IMR-90 (cell line): ENCODE results near the gene PPOX. TPM values are rescaled to one million over a fixed set of nuclear protein-coding genes. Genes with fewer than 3 reads are reported as not detected.

ENCODE experiments used
- ATAC-seq: fragments of 200-7000 bp; cut with Tn5 transposase; 2 replicates; pipeline ENCODE4 v1.9.1; 2020; ENCODE audit warnings: low read depth, mild to moderate bottlenecking, moderate library complexity
- BruUV-seq: library from RNA; stranded (reverse); fragments of 400-500 nt; replicated peaks from 2 replicates; lab custom pipeline; 2021; lab: Mats Ljungman, UMichigan
- CTCF ChIA-PET: fragments of 300-600 bp; formaldehyde crosslinking; extraction: SDS; loops from one replicate; lab custom pipeline; 2021; ENCODE audit warnings: antibody characterized with exemption; lab: Yijun Ruan, JAX
- POLR2A ChIA-PET: fragments of 300-600 bp; sonication (Branson Sonifier 250); formaldehyde crosslinking; loops from one replicate; lab custom pipeline; 2022; ENCODE audit warnings: antibody characterized with exemption; ENCODE audit not compliant: unreplicated experiment; lab: Charles Lee
- DNase-seq: peaks from one replicate; pipeline ENCODE4 v3.0.0; 2013
- H2AFZ ChIP-seq: replicated peaks from 2 replicates; pipeline ENCODE3; 2013; ENCODE audit warnings: low read length, mild to moderate bottlenecking; ENCODE audit not compliant: poor library complexity
- H2AK5ac ChIP-seq: 2 replicates; pipeline ENCODE4 v1.6.1; 2013; ENCODE audit warnings: low read depth, low read length, inconsistent platforms
- H2AK9ac ChIP-seq: replicated peaks from 2 replicates; pipeline ENCODE3; 2013; ENCODE audit warnings: mild to moderate bottlenecking, low read depth, low read length, moderate library complexity; ENCODE audit not compliant: poor library complexity
- H2BK120ac ChIP-seq: 2 replicates; pipeline ENCODE4 v1.6.1; 2013; ENCODE audit warnings: low read depth, low read length, inconsistent platforms
- H2BK15ac ChIP-seq: 3 replicates; pipeline ENCODE4 v1.6.1; 2013; ENCODE audit warnings: low read depth, low read length, inconsistent platforms
- H2BK20ac ChIP-seq: 2 replicates; pipeline ENCODE4 v1.6.1; 2013; ENCODE audit warnings: low read depth, mild to moderate bottlenecking, inconsistent platforms, low read length, moderate library complexity
- H2BK5ac ChIP-seq: 2 replicates; pipeline ENCODE4 v1.6.1; 2013; ENCODE audit warnings: mild to moderate bottlenecking, low read depth, low read length, inconsistent platforms; ENCODE audit not compliant: poor library complexity, severe bottlenecking
- H3K14ac ChIP-seq: replicated peaks from 2 replicates; pipeline ENCODE4 v1.6.1; 2013; ENCODE audit warnings: low read depth, low read length, inconsistent platforms
- H3K18ac ChIP-seq: 2 replicates; pipeline ENCODE4 v1.6.1; 2013; ENCODE audit warnings: low read depth, low read length, control low read depth
- H3K23ac ChIP-seq: 2 replicates; pipeline ENCODE4 v1.6.1; 2013; ENCODE audit warnings: low read depth, low read length, inconsistent platforms
- H3K27ac ChIP-seq: 2 replicates; pipeline ENCODE4 v1.5.1; 2013; ENCODE audit warnings: mild to moderate bottlenecking, control low read depth, low read length; ENCODE audit not compliant: insufficient read depth
- H3K27me3 ChIP-seq: 2 replicates; pipeline ENCODE4 v1.6.1; 2013; ENCODE audit warnings: low read length; ENCODE audit not compliant: control insufficient read depth, insufficient read depth
- H3K36me3 ChIP-seq: 2 replicates; pipeline ENCODE4 v1.6.1; 2013; ENCODE audit warnings: low read length, mixed read lengths; ENCODE audit not compliant: control insufficient read depth, insufficient read depth
- H3K4ac ChIP-seq: 2 replicates; pipeline ENCODE4 v1.6.1; 2013; ENCODE audit warnings: low read depth, low read length, inconsistent platforms
- H3K4me1 ChIP-seq: 2 replicates; pipeline ENCODE4 v1.6.1; 2013; ENCODE audit warnings: low read length, mixed read lengths; ENCODE audit not compliant: control insufficient read depth, insufficient read depth
- H3K4me2 ChIP-seq: 2 replicates; pipeline ENCODE4 v1.6.1; 2013; ENCODE audit warnings: low read depth, mild to moderate bottlenecking, control low read depth, low read length, moderate library complexity
- H3K4me3 ChIP-seq: 2 replicates; pipeline ENCODE4 v1.5.1; 2013; ENCODE audit warnings: low read depth, mild to moderate bottlenecking, control low read depth, low read length, moderate library complexity; ENCODE audit not compliant: insufficient read depth
- H3K56ac ChIP-seq: 2 replicates; pipeline ENCODE4 v1.6.1; 2013; ENCODE audit warnings: low read length, inconsistent platforms; ENCODE audit not compliant: insufficient read depth; ENCODE audit errors: extremely low read depth
- H3K79me1 ChIP-seq, 2 experiments: 2 replicates each; pipeline ENCODE4 v1.6.1; 2013; ENCODE audit warnings: low read length in 2 of 2, inconsistent platforms in 1 of 2, low read depth in 1 of 2
- H3K9ac ChIP-seq: 2 replicates; pipeline ENCODE4 v1.6.1; 2013; ENCODE audit warnings: low read depth, low read length, control low read depth
- H3K9me1 ChIP-seq: 2 replicates; pipeline ENCODE4 v1.6.1; 2013; ENCODE audit warnings: low read length, inconsistent platforms; ENCODE audit not compliant: insufficient read depth
- H3K9me3 ChIP-seq: 2 replicates; pipeline ENCODE4 v1.6.1; 2013; ENCODE audit warnings: low read length; ENCODE audit not compliant: control insufficient read depth, insufficient read depth
- H4K20me1 ChIP-seq: 2 replicates; pipeline ENCODE4 v1.6.1; 2013; ENCODE audit warnings: low read length, inconsistent platforms; ENCODE audit not compliant: insufficient read depth
- H4K5ac ChIP-seq: 2 replicates; pipeline ENCODE4 v1.6.1; 2013; ENCODE audit warnings: mild to moderate bottlenecking, low read depth, low read length, control low read depth
- H4K8ac ChIP-seq, 2 experiments: 2 replicates each; pipeline ENCODE4 v1.6.1; 2013; ENCODE audit warnings: low read depth in 2 of 2, low read length in 2 of 2, control low read depth in 1 of 2, inconsistent platforms in 1 of 2
- H4K91ac ChIP-seq: 2 replicates; pipeline ENCODE4 v1.6.1; 2013; ENCODE audit warnings: low read depth, low read length, inconsistent platforms; ENCODE audit not compliant: insufficient read depth
- BHLHE40 ChIP-seq: fragments of 150-350 bp; IDR thresholded peaks from 2 replicates; pipeline ENCODE4 v1.6.1; 2016; ENCODE audit warnings: mild to moderate bottlenecking, low read depth, low read length
- CEBPB ChIP-seq: IDR thresholded peaks from 2 replicates; pipeline ENCODE4 v1.6.1; 2012; ENCODE audit warnings: low read depth, low read length, improper control_type of control experiment
- CHD1 ChIP-seq: IDR thresholded peaks from 2 replicates; pipeline ENCODE4 v1.6.1; 2012; ENCODE audit warnings: low read depth, low read length, improper control_type of control experiment
- CTCF ChIP-seq: conservative IDR thresholded peaks from 2 replicates; pipeline ENCODE4 v1.5.1; 2012; ENCODE audit warnings: mild to moderate bottlenecking, low read depth, low read length, improper control_type of control experiment
- ELK1 ChIP-seq: fragments of 150-350 bp; IDR thresholded peaks from 2 replicates; pipeline ENCODE4 v1.6.1; 2016; ENCODE audit warnings: low read depth, mild to moderate bottlenecking, low read length, moderate library complexity, borderline replicate concordance
- FOS ChIP-seq: fragments of 150-350 bp; IDR thresholded peaks from 2 replicates; pipeline ENCODE4 v1.6.1; 2016; ENCODE audit warnings: low read depth, low read length
- MAFK ChIP-seq: IDR thresholded peaks from 2 replicates; pipeline ENCODE4 v1.6.1; 2012; ENCODE audit warnings: low read depth, low read length, improper control_type of control experiment
- MAZ ChIP-seq: IDR thresholded peaks from 2 replicates; pipeline ENCODE4 v1.6.1; 2012; ENCODE audit warnings: low read depth, mild to moderate bottlenecking, low read length, improper control_type of control experiment, moderate library complexity, borderline replicate concordance
- MXI1 ChIP-seq: IDR thresholded peaks from 2 replicates; pipeline ENCODE4 v1.6.1; 2012; ENCODE audit warnings: low read depth, mild to moderate bottlenecking, low read length, moderate library complexity, borderline replicate concordance
- NFE2L2 ChIP-seq: fragments of 150-350 bp; IDR thresholded peaks from 2 replicates; pipeline ENCODE4 v1.6.1; 2016; ENCODE audit warnings: low read depth, mild to moderate bottlenecking, low read length
- POLR2A ChIP-seq: IDR thresholded peaks from 2 replicates; pipeline ENCODE4 v1.6.1; 2012; ENCODE audit warnings: mild to moderate bottlenecking, low read depth, low read length
- RAD21 ChIP-seq: IDR thresholded peaks from 2 replicates; pipeline ENCODE4 v1.6.1; 2012; ENCODE audit warnings: low read length, improper control_type of control experiment
- RCOR1 ChIP-seq: IDR thresholded peaks from 2 replicates; pipeline ENCODE4 v1.6.1; 2012; ENCODE audit warnings: mild to moderate bottlenecking, low read length, improper control_type of control experiment; ENCODE audit not compliant: insufficient replicate concordance
- RFX5 ChIP-seq: IDR thresholded peaks from 2 replicates; pipeline ENCODE4 v1.8.0; 2012; ENCODE audit warnings: low read depth, mild to moderate bottlenecking, low read length, moderate library complexity
- SMC3 ChIP-seq: fragments of 150-350 bp; IDR thresholded peaks from 2 replicates; pipeline ENCODE4 v1.6.1; 2016; ENCODE audit warnings: low read depth, mild to moderate bottlenecking, antibody characterized with exemption, low read length, moderate library complexity
- WGBS, 2 experiments: methylation state at CpG; one replicate each; pipeline versions ENCODE4 v1.1.5 to v1.1.7; 2013; ENCODE audit warnings: missing lambda C conversion rate in 2 of 2; ENCODE audit not compliant: insufficient read length in 1 of 2; ENCODE audit errors: extremely low coverage in 2 of 2; 5-methylcytosine and 5-hydroxymethylcytosine counted together
- dilution Hi-C: fragments of 300-500 bp; cut with HindIII; formaldehyde crosslinking; loops from one replicate; pipeline ENCODE4 v1.14.3; 2018; ENCODE audit warnings: low sequenced_read_pairs; ENCODE audit not compliant: unreplicated experiment
- in situ Hi-C: fragments of 300-500 bp; cut with MboI; formaldehyde crosslinking; loops from 3 replicates; pipeline ENCODE4 v1.14.3; 2019; ENCODE audit warnings: low sequenced_read_pairs, inconsistent platforms, mixed read lengths
- intact Hi-C: fragments of 100-400 bp; cut with micrococcal nuclease; formaldehyde crosslinking; loops from 2 replicates; pipeline ENCODE4 v1.10.0; 2022
- polyA plus RNA-seq, 3 experiments: library from polyadenylated mRNA; depleted of rRNA; stranded (reverse); fragments of >200 nt; gene quantifications; 2 replicates each; pipeline ENCODE4 v1.2.3, GENCODE V29; 2012; ENCODE audit warnings: low replicate concordance in 1 of 3
- total RNA-seq: library from RNA; depleted of rRNA; stranded (reverse); fragments of >200 nt; gene quantifications from 2 replicates; pipeline ENCODE4 v1.2.3, GENCODE V29; 2012

PPOX gene
- total and polyA plus RNA-seq, 2 of the 4 experiments (the other 2 are of a cell fraction): 6.1 to 14.3 TPM

- no peak overlapping the region for H3K4me3 ChIP-seq
- H3K9me1 ChIP-seq: peaks cover 9% of the 10 kb centered on the region; the same call in 1 of the 2 replicates
- H2AFZ ChIP-seq: peak overlapping the region; percentile 83
- H2BK5ac ChIP-seq: no peak overlapping the region
- H4K20me1 ChIP-seq: no peaks in the 10 kb centered on the region
- no peaks in the 10 kb centered on the region for H3K36me3 ChIP-seq
- no peak overlapping the region for H2BK120ac ChIP-seq
- BruUV-seq: no TSS peak
- H2BK20ac ChIP-seq: no peak overlapping the region
- H4K5ac ChIP-seq: peak overlapping the region; percentile 5; the same call in 1 of the 2 replicates
- no peak overlapping the region for H3K14ac ChIP-seq
- no peak overlapping the region for H3K23ac ChIP-seq
- H4K8ac ChIP-seq: peak overlapping the region in 1 of 2 experiments; percentile 69; a peak in 1 of 4 replicates
- peak; percentile 92 for ATAC-seq
- POLR2A ChIA-PET: no interaction called here
- no peak overlapping the region for H2BK15ac ChIP-seq
- H4K91ac ChIP-seq: no peak overlapping the region
- no peak overlapping the region for H3K4ac ChIP-seq
- no peaks in the 10 kb centered on the region for H3K27me3 ChIP-seq
- dilution Hi-C loops: no loop called here
- H3K9ac ChIP-seq: no peak overlapping the region
- intact Hi-C loops: loop anchor here (1.0 kb wide), 3 partner anchors 33 to 190 kb away; no protein-coding TSS in a partner anchor
- WGBS, 2 experiments: 37% methylated on average over 3 of the region's 15 CpGs; no CpG with 5 or more reads in 1 of the 2 experiments
- peaks cover 11% of the 10 kb centered on the region for H3K4me1 ChIP-seq
- CTCF ChIA-PET: interaction anchor here (1.0 to 1.6 kb wide), 5 partner anchors 10 to 99 kb away, joined by 3 to 8 read pairs (median 5); partner anchors contain the start of genes NDUFS2 and TOMM40L
- in situ Hi-C loops: no loop called here
- H3K9me3 ChIP-seq: no peaks in the 10 kb centered on the region
- no peaks in the 10 kb centered on the region; a peak in 1 of 4 replicates for H3K79me1 ChIP-seq
- no peak overlapping the region for H3K56ac ChIP-seq
- no peak overlapping the region for H3K27ac ChIP-seq
- DNase-seq: peak; percentile 65
- H2AK5ac ChIP-seq: no peak overlapping the region
- H3K18ac ChIP-seq: no peak overlapping the region
- H2AK9ac ChIP-seq: peak overlapping the region; percentile 77
- no peak overlapping the region for H3K4me2 ChIP-seq
- TF ChIP-seq CEBPB: no peak
- peak; percentile 71 for TF ChIP-seq SMC3
- no peak for TF ChIP-seq POLR2A
- TF ChIP-seq FOS: no peak
- no peak for TF ChIP-seq RCOR1
- peak; percentile 91 for TF ChIP-seq CTCF
- peak; percentile 80 for TF ChIP-seq RAD21
- peak; percentile 66; the same call in 1 of the 2 replicates for TF ChIP-seq MAZ
- no peak for TF ChIP-seq ELK1
- TF ChIP-seq RFX5: no peak
- TF ChIP-seq BHLHE40: no peak
- TF ChIP-seq MAFK: no peak
- no peak for TF ChIP-seq MXI1
- no peak for TF ChIP-seq CHD1
- TF ChIP-seq NFE2L2: no peak
Observed at GRCh38 chr1:161192476-161193465, 26.5 kb downstream of the PPOX start.
